Activated CD4-positive, alpha-beta T cell treated with anti-CD3 and anti-CD28 coated beads for 36 hours (primary cell): Measurements from ENCODE around the gene C5orf58. TPM values are rescaled to one million over a fixed set of nuclear protein-coding genes. Genes with fewer than 3 reads are reported as not detected.

Experiments
- ATAC-seq: fragments of 200-7000 bp; cut with Tn5 transposase; one replicate; pipeline ENCODE4 v1.10.0; 2021; ENCODE audit warnings: mild to moderate bottlenecking, moderate library complexity
- CTCF ChIA-PET: fragments of 350-600 bp; sonication (Branson Sonifier 250); formaldehyde crosslinking; loops from one replicate; lab custom pipeline; 2021; ENCODE audit warnings: antibody characterized with exemption; lab: Charles Lee
- POLR2A ChIA-PET: fragments of 350-600 bp; sonication (Branson Sonifier 250); formaldehyde crosslinking; loops from one replicate; lab custom pipeline; 2021; ENCODE audit warnings: antibody characterized with exemption, inconsistent platforms; lab: Charles Lee
- DNase-seq: peaks from one replicate; pipeline ENCODE4 v3.0.0-alpha.2; 2020
- H3K27ac Mint-ChIP-seq: one replicate; pipeline ENCODE4 v1.8.0; 2021; ENCODE audit warnings: mixed read lengths
- H3K27me3 Mint-ChIP-seq: one replicate; pipeline ENCODE4 v1.8.0; 2021; ENCODE audit warnings: mixed read lengths
- H3K36me3 Mint-ChIP-seq: one replicate; pipeline ENCODE4 v1.8.0; 2021; ENCODE audit warnings: low read depth, mixed read lengths
- H3K4me1 Mint-ChIP-seq: one replicate; pipeline ENCODE4 v1.8.0; 2021; ENCODE audit warnings: mixed read lengths
- H3K4me3 Mint-ChIP-seq: one replicate; pipeline ENCODE4 v1.8.0; 2021; ENCODE audit warnings: mild to moderate bottlenecking, moderate library complexity, mixed read lengths
- H3K9me3 Mint-ChIP-seq: one replicate; pipeline ENCODE4 v1.8.0; 2021; ENCODE audit warnings: low read depth, mixed read lengths
- intact Hi-C, 2 experiments: fragments of 100-400 bp; cut with DNase I in 1 of 2; cut with micrococcal nuclease in 1 of 2; formaldehyde crosslinking; loops; one replicate each; pipeline versions ENCODE4 v1.14.2 to v1.15.1; 2022 to 2024; cut with DNase I, micrococcal nuclease
- total RNA-seq, 2 experiments: library from RNA; stranded (reverse); gene quantifications; one replicate each; pipeline ENCODE4 v1.2.3, GENCODE V29; 2021

C5orf58 gene
- total RNA-seq, 2 experiments from 2014 or later: not detected

DNA sequence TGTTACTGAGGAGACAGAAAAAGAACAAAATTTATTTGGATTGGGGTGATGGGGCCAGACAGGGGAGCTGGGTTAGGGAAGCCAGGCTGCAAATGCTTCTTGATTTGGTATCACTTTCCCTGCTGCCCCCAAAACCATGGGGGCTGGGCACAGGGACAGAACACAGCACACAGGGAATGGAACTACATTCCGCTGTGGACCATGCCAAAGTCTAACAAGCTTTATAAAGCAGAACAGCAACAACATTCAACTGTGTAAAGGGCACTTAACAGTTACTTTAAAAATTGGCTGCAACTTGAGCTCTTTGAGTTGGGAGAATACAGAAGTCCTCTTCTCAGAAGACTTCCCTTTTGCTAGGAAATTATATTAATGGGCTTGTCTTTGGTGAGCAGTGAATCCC lies 23.8 kb downstream of the C5orf58 start:
- H3K4me3 Mint-ChIP-seq: no peak overlapping the region

DNA sequence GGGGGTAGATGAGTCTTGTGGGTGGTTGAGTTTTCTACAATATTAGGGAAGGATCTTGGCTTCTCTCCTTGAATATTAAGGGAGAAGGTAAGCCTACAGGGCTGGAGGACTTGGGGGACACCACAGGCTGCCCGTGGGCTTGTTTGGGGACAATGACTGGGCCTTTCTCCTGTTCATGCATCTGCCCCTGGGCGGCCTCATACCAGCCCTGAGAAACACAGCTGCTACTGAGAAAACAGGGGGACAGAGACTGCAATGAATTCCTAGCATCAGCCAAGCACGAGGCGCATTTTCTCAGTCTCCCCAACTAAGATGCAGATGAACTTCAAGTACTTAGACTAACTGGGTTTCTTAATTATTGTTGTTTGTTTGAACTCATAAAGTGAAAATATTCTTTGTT lies 24.6 kb downstream of the C5orf58 start:
- Mint-ChIP-seq H3K36me3 (peaks cover 92% of the 10 kb centered on the region), H3K9me3 (no peaks in the 10 kb centered on the region), H3K27ac (peak overlapping the region; percentile 71), H3K4me3 (no peak overlapping the region), H3K4me1 (peaks cover 62% of the 10 kb centered on the region), H3K27me3 (no peaks in the 10 kb centered on the region)
- ChIA-PET CTCF (interaction anchor here (0.6 to 1.4 kb wide), 4 partner anchors 9 to 82 kb away, joined by 3 read pairs; no protein-coding TSS in a partner anchor), POLR2A (interaction anchor here (0.6 kb wide), 1 partner anchor 17 kb away, joined by 3 read pairs; no protein-coding TSS in a partner anchor)
- ATAC-seq (no peak), DNase-seq (no peak)
- intact Hi-C loops: no loop called here

More for the DNA sequence above, 23.8 kb downstream of the C5orf58 start:
- CTCF ChIA-PET: interaction anchor here (1.0 to 1.4 kb wide), 3 partner anchors 11 to 30 kb away, joined by 3 to 4 read pairs (median 3); no protein-coding TSS in a partner anchor
- Mint-ChIP-seq H3K27me3 (no peaks in the 10 kb centered on the region), H3K9me3 (no peaks in the 10 kb centered on the region), H3K27ac (peak overlapping the region; percentile 71), H3K36me3 (peaks cover 92% of the 10 kb centered on the region), H3K4me1 (peaks cover 55% of the 10 kb centered on the region)
- intact Hi-C loops: no loop called here
- POLR2A ChIA-PET: interaction anchor here (0.6 kb wide), 1 partner anchor 18 kb away, joined by 3 read pairs; no protein-coding TSS in a partner anchor
- no peak for DNase-seq
- ATAC-seq: no peak

DNA sequence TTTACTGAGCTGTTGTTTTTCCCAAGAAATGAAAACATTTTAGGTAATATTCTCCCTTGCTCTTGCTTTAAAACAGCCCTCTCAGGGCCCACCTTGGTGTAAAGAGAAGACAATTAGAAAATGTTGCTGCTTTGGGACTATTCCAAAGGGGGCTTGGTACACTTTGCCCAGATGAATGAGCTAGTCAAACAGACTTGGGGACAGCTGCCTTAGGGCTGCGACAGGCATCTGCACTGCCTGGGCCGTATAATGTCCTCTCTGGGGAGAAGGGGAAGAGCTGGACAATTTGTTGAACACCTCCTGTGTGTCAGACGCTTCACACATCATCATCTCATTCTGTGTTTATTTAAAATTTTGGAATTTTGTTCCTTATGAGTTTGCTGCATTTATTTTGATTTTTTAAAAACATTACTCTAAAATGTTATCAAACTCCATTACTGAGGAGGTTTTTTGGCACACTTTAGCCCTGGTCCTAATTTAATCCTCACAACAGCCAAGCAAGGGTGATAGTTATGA lies 28.8 kb downstream of the C5orf58 start:
- ATAC-seq: no peak
- ChIA-PET POLR2A (no interaction called here), CTCF (interaction anchor here (0.6 to 1.5 kb wide), 9 partner anchors 13 to 77 kb away, joined by 3 to 12 read pairs (median 4); no protein-coding TSS in a partner anchor)
- peaks cover 66% of the 10 kb centered on the region for H3K4me1 Mint-ChIP-seq
- peaks cover 93% of the 10 kb centered on the region for H3K36me3 Mint-ChIP-seq
- intact Hi-C loops: no loop called here
- no peak overlapping the region for H3K4me3 Mint-ChIP-seq
- no peaks in the 10 kb centered on the region for H3K9me3 Mint-ChIP-seq
- no peaks in the 10 kb centered on the region for H3K27me3 Mint-ChIP-seq
- no peak for DNase-seq
- peak overlapping the region; percentile 96 for H3K27ac Mint-ChIP-seq

DNA sequence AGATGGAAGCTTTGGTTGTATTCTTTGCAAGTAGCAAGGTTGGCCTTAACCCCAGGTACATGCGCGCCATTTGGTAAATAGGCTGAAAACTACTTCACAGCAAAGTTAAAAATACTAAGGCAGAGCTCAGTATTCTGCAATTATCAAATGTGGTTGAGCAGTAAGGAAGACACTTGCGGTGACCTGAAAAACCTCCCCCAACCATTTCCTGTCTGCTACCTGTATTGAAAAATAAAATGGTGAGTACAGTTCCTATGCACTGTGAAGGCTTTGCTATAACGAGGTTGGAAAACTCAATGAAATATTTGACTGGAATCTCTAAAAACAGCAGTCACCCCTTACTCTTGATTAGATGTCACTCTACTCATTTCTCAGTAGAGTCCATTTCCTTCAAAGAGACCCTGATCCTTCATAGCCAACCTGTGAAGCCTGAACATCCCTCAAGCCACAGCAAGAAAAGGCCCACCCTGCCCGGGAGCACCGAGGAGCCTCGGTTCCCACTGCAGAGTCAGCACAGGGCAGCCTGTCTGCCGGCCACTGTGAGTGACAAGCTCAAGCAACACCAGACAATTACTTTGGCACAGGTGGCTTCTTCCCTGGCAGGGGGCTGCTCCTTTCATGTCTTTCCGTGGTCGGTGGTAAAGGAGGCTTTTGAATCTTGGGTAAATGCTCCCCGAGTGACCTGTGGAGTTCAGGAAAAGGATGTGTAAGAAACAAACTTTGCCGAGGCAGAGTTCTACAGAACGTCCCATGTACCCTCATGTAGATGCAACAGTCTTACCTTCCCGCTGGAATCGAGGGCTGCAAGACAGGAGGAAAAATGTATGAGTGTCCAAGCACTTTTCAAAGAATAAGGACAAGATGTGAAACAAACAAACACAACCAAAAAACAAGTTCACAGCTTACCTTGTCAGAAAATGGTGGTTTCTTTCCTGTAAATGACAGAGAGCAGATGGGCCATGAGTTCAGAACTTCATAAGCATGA lies 29.6 kb downstream of the C5orf58 start:
- intact Hi-C loops: no loop called here
- H3K9me3 Mint-ChIP-seq: no peaks in the 10 kb centered on the region
- H3K27ac Mint-ChIP-seq: peak overlapping the region; percentile 96
- DNase-seq (no peak), ATAC-seq (peak; percentile 39)
- peaks cover 93% of the 10 kb centered on the region for H3K36me3 Mint-ChIP-seq
- H3K4me3 Mint-ChIP-seq: peak overlapping the region; percentile 10
- ChIA-PET POLR2A (no interaction called here), CTCF (interaction anchor here (0.6 to 1.5 kb wide), 11 partner anchors 12 to 357 kb away, joined by 3 to 12 read pairs (median 4); no protein-coding TSS in a partner anchor)
- no peaks in the 10 kb centered on the region for H3K27me3 Mint-ChIP-seq
- H3K4me1 Mint-ChIP-seq: peaks cover 74% of the 10 kb centered on the region

DNA sequence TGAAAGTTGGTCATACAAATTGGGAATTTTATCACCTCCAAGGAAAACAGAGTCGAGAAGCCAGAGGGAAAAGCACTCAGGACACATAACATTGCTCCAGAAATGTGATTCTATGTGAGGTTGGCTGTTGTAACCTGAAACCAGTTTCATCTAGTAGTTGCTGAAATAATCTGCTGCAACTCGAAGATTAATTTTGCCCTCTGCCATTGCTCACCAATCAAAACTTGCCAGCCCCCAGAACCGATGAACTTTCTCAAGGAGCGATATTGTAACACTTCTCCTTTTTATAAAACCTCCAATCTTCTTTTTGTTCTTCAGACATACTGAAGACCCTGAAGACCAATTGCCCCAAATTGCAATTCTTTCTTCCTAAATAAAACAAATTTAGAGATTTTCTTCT lies 31.1 kb downstream of the C5orf58 start:
- DNase-seq: no peak
- CTCF ChIA-PET: interaction anchor here (0.7 to 0.8 kb wide), 2 partner anchors 12 to 362 kb away, joined by 3 to 5 read pairs; no protein-coding TSS in a partner anchor
- H3K36me3 Mint-ChIP-seq: peaks cover 90% of the 10 kb centered on the region
- peaks cover 89% of the 10 kb centered on the region for H3K4me1 Mint-ChIP-seq
- H3K9me3 Mint-ChIP-seq: no peaks in the 10 kb centered on the region
- ATAC-seq: no peak
- intact Hi-C loops: no loop called here
- H3K27me3 Mint-ChIP-seq: no peaks in the 10 kb centered on the region
- POLR2A ChIA-PET: no interaction called here
- H3K4me3 Mint-ChIP-seq: no peak overlapping the region
- peak overlapping the region; percentile 96 for H3K27ac Mint-ChIP-seq

DNA sequence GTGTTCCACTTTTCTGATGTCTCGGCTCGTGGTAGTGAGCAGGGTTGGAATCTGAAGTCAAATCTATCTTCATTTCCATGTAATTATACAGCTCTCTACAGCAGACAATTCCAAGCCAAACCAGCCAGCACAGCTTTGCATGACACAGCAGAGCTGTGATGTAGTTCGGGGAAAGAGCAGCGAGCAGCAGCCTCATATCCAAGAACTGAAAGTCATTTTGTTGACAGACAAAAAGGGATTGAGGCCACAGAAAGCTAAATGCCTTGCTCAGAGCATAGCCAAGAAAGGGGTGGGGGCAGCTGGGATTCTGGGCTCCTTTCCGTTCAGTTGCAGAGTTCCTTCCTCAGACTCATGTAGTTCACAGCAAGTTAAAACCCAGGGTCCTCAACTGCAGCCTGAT lies 32.7 kb downstream of the C5orf58 start:
- H3K27ac Mint-ChIP-seq: peak overlapping the region; percentile 86
- no peak for ATAC-seq
- ChIA-PET CTCF (interaction anchor here (0.7 to 5.8 kb wide), 17 partner anchors 9 to 370 kb away, joined by 3 to 92 read pairs (median 7); partner anchors contain the start of gene LCP2), POLR2A (interaction anchor here (1.0 to 1.4 kb wide), 2 partner anchors 66 kb away, joined by 4 to 5 read pairs; no protein-coding TSS in a partner anchor)
- H3K4me3 Mint-ChIP-seq: no peak overlapping the region
- DNase-seq: no peak
- no peaks in the 10 kb centered on the region for H3K27me3 Mint-ChIP-seq
- peaks cover 89% of the 10 kb centered on the region for H3K36me3 Mint-ChIP-seq
- H3K4me1 Mint-ChIP-seq: peaks cover 93% of the 10 kb centered on the region
- intact Hi-C loops: loop anchor here in 1 of 2 experiments (5.0 kb wide), 1 partner anchor 37 kb away; no protein-coding TSS in a partner anchor
- H3K9me3 Mint-ChIP-seq: no peaks in the 10 kb centered on the region

DNA sequence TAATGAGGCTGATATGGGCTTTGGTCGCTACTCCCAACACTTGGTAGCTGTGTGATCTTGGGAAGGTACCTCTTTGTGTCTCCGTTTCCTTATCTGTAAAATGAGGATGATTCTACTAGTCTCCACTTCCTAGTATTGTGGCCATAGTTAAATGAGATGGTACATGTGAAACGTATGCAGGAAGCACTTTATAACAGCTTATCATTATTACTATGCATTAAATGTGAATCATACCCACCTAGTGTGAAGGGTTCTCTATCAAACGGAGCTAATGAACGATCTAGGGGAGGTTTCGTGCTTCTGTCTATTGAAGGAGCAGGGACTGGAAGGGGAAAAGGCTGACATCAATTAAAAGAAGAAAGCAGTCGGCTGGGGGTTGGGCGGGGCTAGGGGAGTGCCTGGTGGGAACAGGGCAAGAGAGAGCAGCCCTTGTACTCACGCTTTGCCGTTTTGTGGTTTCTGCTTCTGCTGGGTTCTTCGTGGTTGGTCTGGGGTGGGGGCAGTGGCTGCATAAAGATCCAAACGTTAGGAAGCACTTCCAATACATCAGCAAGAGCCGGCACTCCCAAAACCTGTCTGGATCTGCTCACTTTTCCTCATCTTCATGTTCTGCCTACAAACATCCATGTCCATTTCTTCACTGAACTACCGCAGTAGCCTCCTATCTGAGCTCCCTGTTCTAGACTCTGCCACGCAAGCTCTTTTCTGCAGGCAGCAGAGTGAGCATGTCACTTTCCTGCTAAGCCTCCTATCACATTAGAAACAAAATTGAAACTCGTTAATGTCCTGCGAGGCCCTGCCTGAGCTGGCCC lies 34.0 kb downstream of the C5orf58 start:
- POLR2A ChIA-PET: interaction anchor here (1.1 to 1.6 kb wide), 4 partner anchors 31 to 68 kb away, joined by 4 to 5 read pairs (median 4); partner anchors contain the start of gene LCP2

DNA sequence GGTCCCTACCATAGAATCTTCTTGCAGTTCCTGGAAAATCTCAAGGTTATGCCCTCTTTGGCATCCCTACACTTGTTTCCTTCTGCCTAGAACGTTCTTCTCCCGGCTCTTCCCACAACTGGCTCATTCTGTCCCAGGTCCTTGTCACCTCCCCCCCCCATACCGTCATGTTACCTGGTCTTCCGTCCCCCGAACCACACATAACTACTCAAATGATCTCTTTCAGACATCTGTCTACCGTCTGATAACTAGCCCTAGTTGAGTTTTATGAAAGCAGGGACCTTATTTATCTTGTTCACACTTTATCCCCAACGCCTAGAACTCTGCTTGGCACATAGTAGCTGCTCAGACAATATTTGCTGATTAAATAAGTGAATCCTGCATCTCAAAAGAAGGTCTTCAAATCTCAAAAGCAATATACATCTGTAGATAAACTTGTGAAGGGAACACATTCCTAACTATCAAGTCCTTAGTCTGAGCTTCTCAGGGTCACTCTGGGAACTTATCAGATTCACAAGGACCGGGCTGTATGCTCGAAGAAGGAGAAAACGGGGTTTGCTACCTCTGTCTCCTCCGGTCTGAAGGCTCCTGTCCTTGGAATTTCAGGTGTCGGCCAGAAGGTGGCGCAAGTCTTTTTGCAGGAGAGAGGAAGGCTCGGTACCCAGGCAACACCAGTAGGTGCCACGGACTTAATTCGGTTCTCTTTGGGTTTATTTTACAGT lies 34.8 kb downstream of the C5orf58 start:
- CTCF ChIA-PET: interaction anchor here (0.7 to 5.8 kb wide), 27 partner anchors 8 to 197 kb away, joined by 3 to 92 read pairs (median 9); partner anchors contain the start of gene LCP2
- intact Hi-C loops: loop anchor here (1.0 to 5.0 kb wide), 3 partner anchors 35 to 72 kb away; no protein-coding TSS in a partner anchor
- ATAC-seq: peak; percentile 50

More for the DNA sequence above, 34.0 kb downstream of the C5orf58 start:
- peak overlapping the region; percentile 34 for H3K4me3 Mint-ChIP-seq
- DNase-seq: peak; percentile 71
- H3K4me1 Mint-ChIP-seq: peaks cover 96% of the 10 kb centered on the region
- ATAC-seq: peak; percentile 43
- no peaks in the 10 kb centered on the region for H3K9me3 Mint-ChIP-seq
- no peaks in the 10 kb centered on the region for H3K27me3 Mint-ChIP-seq
- intact Hi-C loops: loop anchor here (1.0 to 5.0 kb wide), 2 partner anchors 36 to 73 kb away; no protein-coding TSS in a partner anchor
- H3K36me3 Mint-ChIP-seq: peaks cover 90% of the 10 kb centered on the region
- peak overlapping the region; percentile 86 for H3K27ac Mint-ChIP-seq
- CTCF ChIA-PET: interaction anchor here (0.6 to 5.8 kb wide), 39 partner anchors 7 to 632 kb away, joined by 3 to 92 read pairs (median 5); partner anchors contain the start of gene LCP2

DNA sequence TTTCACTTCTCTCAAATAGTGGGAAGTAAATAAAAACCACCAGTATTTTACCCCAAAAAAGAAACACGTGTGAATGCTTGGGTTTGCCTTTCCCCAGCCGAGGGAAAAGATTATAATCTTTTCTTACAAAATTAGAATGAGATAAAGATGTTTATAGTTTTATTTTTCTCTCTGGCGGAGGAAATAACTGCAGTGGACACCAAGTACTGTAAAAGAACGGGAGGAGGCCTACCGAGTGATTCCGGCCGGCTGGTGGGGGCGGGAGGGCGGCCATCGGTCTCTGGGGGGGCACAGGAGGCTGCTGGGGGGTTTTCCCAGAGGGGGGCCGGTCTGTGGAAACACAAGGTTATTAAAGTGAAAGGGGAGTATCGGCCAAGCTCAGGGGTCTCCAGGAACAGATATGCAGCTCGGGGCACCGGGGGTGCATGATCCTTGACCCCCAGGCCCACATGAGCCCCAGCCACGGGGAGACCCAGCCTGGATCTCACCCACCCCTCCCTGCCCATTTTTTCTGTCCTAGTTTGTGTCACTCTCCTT lies 35.4 kb downstream of the C5orf58 start:
- peaks cover 90% of the 10 kb centered on the region for H3K36me3 Mint-ChIP-seq
- intact Hi-C loops: loop anchor here (1.0 to 5.0 kb wide), 3 partner anchors 34 to 71 kb away; no protein-coding TSS in a partner anchor
- no peaks in the 10 kb centered on the region for H3K9me3 Mint-ChIP-seq
- ChIA-PET POLR2A (interaction anchor here (1.5 to 1.9 kb wide), 2 partner anchors 45 to 63 kb away, joined by 4 to 8 read pairs; no protein-coding TSS in a partner anchor), CTCF (interaction anchor here (0.6 to 5.8 kb wide), 21 partner anchors 8 to 160 kb away, joined by 3 to 92 read pairs (median 9); partner anchors contain the start of gene LCP2)
- no peak for ATAC-seq
- peak overlapping the region; percentile 91 for H3K27ac Mint-ChIP-seq
- H3K27me3 Mint-ChIP-seq: no peaks in the 10 kb centered on the region
- no peak overlapping the region for H3K4me3 Mint-ChIP-seq
- no peak for DNase-seq
- peaks cover 93% of the 10 kb centered on the region for H3K4me1 Mint-ChIP-seq

More for the DNA sequence above, 34.8 kb downstream of the C5orf58 start:
- Mint-ChIP-seq H3K4me1 (peaks cover 93% of the 10 kb centered on the region), H3K27ac (peak overlapping the region; percentile 86), H3K9me3 (no peaks in the 10 kb centered on the region), H3K4me3 (peak overlapping the region; percentile 34), H3K27me3 (no peaks in the 10 kb centered on the region), H3K36me3 (peaks cover 89% of the 10 kb centered on the region)
- POLR2A ChIA-PET: interaction anchor here (1.1 to 1.6 kb wide), 2 partner anchors 30 to 66 kb away, joined by 4 read pairs; partner anchors contain the start of gene LCP2
- peak; percentile 91 for DNase-seq
